ENCODE results near the gene CHML. TPM values are rescaled to one million over a fixed set of nuclear protein-coding genes. Genes with fewer than 3 reads are reported as not detected.
A peak's percentile ranks its signal among the peaks of the same experiment; 100 is the strongest.

CHML gene
- total and polyA plus RNA-seq, 8 donors: 0.68 to 6.3 (median 3.2) TPM

GRCh38 chr1:241641773-241642592 is 1.8 kb upstream of the CHML start:
- WGBS, 2 donors: 49 to 55% methylated on average over 12 of the region's 12 CpGs
- no peak for ATAC-seq
- intact Hi-C loops (cut with DNase I): no loop called here
- Histone ChIP-seq H3K4me3 (no peak overlapping the region), H3K27me3 (no peaks in the 10 kb centered on the region), H3K27ac (no peak overlapping the region), H3K4me1 (peaks cover 0 to 18% (median 6%) of the 10 kb centered on the region in 3 donors), H3K36me3 (no peaks in the 10 kb centered on the region), H3K9me3 (no peaks in the 10 kb centered on the region)
- TF ChIP-seq CTCF (IDR thresholded peaks at IDR 0.05): no peak
- no peak for DNase-seq
- FAIRE-seq: no peak

- no peak for TF ChIP-seq CTCF (IDR thresholded peaks at IDR 0.05)
- peak in 1 of 6 donors; percentile 13 for DNase-seq
Measured at GRCh38 chr1:241640867-241641622, 876 bp upstream of the CHML start.

DNA sequence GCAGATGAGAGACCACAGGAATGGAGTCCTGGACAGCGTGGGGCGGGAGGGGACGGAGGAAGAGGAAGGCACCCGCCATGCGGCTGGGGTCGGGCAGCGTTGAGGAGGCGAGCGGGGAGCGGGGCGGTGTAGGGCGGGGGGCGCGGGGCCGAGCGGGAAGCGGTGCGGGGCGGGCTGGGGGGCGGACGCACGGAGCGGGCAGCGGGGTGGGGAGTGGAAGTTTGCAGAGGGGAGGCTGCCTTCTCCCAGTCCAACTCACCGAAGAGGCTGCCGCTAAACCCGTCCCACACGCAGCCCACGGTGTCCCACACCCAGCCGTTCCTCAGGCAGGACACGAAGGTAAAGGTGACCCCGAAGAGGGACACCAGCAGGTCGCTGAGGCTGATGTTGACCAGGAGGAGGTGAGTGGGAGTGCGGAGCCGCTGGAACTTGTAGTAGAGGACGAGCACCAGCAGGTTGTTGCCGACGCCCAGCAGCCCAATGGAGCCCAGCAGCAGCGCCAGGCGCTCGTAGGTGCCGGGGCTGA is 483 bp downstream of the CHML start:
- H3K9me3 ChIP-seq: no peaks in the 10 kb centered on the region
- FAIRE-seq (no peak), ATAC-seq (peak; percentile 4 to 24 (median 20)), DNase-seq (peak in 3 of 6 donors; percentile 35 to 76 (median 65))
- H3K27me3 ChIP-seq: no peaks in the 10 kb centered on the region
- H3K4me1 ChIP-seq: peaks cover 0 to 18% (median 6%) of the 10 kb centered on the region in 3 donors
- 0 to 1% methylated on average over 15 to 42 of the region's 42 CpGs for WGBS, 2 donors
- peak overlapping the region; percentile 23 to 79 (median 65) for H3K27ac ChIP-seq
- H3K36me3 ChIP-seq: no peaks in the 10 kb centered on the region
- peak overlapping the region; percentile 85 to 93 (median 89) for H3K4me3 ChIP-seq
- no peak for TF ChIP-seq CTCF (IDR thresholded peaks at IDR 0.05)
- intact Hi-C loops (cut with DNase I): no loop called here

More at GRCh38 chr1:241640867-241641622, 876 bp upstream of the CHML start:
- Histone ChIP-seq H3K27me3 (no peaks in the 10 kb centered on the region), H3K4me1 (peaks cover 0 to 18% (median 6%) of the 10 kb centered on the region in 3 donors), H3K36me3 (no peaks in the 10 kb centered on the region), H3K9me3 (no peaks in the 10 kb centered on the region), H3K4me3 (peak overlapping the region in 2 of 4 donors; percentile 87 to 93), H3K27ac (peak overlapping the region in 1 of 4 donors; percentile 61)
- FAIRE-seq (no peak), ATAC-seq (no peak)
- intact Hi-C loops (cut with DNase I): no loop called here
- WGBS, 2 donors: 84% methylated on average over 9 of the region's 9 CpGs

DNA sequence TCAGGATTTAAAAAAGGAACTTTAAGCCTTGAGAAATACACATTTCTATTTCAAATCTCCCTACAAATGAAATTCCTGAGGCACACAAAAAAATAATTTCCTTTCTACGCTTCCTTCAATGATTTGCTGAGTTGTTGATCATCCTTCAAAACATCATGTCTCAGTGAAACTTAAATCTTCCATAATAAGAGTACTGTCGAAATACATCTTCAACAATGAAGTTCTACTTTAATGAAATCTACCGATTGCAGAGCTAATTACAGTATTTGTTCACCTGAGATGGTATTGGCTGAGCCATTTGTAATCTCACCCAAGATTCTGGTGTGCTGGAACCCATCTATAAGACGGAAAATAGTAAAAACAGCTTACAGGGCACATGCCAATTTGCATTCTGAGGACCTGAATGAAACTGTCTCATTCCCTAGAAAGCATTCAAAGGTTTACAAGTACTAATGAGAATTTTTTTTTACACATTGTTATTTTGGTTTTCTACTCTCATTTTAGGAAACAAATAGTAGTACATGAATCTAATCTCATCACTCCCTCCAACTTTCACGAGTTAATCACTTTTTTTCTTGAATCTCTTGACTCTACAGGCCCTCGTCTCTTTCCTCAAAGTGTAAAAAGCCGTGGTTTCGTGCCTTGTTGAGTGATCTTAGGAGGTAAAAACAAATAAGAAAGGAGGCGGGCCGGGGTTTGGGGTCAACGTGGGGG is 1.1 kb downstream of the CHML start:
- no peaks in the 10 kb centered on the region for H3K36me3 ChIP-seq
- FAIRE-seq (no peak), ATAC-seq (no peak), DNase-seq (no peak)
- peaks cover 0 to 18% (median 6%) of the 10 kb centered on the region in 3 donors for H3K4me1 ChIP-seq
- no peaks in the 10 kb centered on the region for H3K27me3 ChIP-seq
- peak overlapping the region in 2 of 4 donors; percentile 10 to 74 for H3K27ac ChIP-seq
- WGBS, 2 donors: 16% methylated on average over 11 of the region's 11 CpGs
- no peaks in the 10 kb centered on the region for H3K9me3 ChIP-seq
- no peak for TF ChIP-seq CTCF (IDR thresholded peaks at IDR 0.05)
- intact Hi-C loops (cut with DNase I): no loop called here
- H3K4me3 ChIP-seq: peak overlapping the region; percentile 85 to 93 (median 89)

Data from pancreas (tissue), 10 donors.